Femur (tissue), 1 donor: ENCODE measurements around the gene SCUBE1.
A peak's percentile ranks its signal among the peaks of the same experiment; 100 is the strongest.

Source experiments
- DNase-seq: peaks from one replicate; pipeline ENCODE4 v3.0.0-alpha.2; 2017

Gene SCUBE1

DNA sequence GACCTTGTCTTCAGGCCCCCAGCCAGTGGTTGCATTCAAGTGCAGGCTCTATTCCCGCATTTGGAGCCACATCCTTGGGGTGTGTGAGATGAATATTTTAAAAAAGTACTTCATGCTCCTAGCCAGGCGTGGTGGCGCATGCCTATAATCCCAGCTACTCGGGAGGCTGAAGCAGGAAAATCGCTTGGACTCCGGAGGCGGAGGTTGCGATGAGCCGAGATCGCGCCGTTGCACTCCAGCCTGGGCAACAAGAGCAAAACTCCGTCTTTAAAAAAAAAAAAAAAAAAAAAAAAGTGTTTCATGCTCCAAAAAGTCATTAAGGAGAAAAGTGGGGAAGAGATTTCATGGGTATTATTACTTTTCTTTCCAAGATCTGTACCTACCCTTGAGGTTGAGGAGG lies 18.0 kb downstream of the SCUBE1 start:
- no peak for DNase-seq

DNA sequence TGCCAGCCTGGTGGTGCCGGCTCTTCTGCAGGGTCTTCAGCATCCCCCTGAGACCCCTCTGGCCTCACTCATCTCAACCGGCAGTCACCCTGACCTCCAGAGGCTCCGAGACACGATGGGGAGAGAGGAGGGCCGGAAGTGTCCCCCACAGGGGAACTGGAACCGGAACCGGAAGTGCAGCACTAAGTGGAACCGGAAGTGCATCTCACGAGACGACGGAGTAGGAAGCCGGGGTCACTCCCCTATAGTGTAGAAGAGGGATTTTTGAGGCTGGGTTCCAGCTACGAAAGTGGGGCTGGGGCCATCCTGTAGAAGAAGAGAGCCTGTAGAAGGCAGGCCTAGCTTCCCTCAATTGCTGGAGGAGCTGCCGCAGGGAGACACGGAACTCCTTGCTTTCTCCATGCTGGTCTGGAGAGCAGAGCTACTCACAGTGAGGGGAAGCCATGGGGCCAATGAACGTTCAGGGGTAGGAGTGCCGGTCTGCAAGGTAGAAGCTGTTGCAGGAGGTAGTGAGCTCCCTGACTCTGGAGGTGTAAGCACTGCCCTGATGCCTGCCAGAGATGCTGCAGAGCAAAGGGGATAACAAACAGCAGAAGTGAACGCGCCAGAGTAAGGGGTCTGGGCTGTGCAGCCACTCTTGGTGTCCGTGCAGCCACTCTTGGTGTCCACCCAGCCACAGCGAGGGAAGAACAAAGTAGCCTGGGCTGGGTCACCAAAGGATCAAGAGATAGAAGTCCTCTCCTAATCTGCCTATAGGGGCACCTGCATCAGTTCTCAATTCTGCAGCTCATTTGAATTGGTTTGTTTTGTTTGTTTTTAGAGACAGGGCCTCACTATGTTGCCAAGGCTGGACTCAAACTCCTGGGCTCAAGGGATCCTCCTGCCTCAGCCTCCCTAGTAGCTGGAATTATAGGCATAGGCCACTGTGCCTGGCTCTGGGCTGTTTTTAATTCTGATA lies 21.9 kb downstream of the SCUBE1 start:
- no peak for DNase-seq

DNA sequence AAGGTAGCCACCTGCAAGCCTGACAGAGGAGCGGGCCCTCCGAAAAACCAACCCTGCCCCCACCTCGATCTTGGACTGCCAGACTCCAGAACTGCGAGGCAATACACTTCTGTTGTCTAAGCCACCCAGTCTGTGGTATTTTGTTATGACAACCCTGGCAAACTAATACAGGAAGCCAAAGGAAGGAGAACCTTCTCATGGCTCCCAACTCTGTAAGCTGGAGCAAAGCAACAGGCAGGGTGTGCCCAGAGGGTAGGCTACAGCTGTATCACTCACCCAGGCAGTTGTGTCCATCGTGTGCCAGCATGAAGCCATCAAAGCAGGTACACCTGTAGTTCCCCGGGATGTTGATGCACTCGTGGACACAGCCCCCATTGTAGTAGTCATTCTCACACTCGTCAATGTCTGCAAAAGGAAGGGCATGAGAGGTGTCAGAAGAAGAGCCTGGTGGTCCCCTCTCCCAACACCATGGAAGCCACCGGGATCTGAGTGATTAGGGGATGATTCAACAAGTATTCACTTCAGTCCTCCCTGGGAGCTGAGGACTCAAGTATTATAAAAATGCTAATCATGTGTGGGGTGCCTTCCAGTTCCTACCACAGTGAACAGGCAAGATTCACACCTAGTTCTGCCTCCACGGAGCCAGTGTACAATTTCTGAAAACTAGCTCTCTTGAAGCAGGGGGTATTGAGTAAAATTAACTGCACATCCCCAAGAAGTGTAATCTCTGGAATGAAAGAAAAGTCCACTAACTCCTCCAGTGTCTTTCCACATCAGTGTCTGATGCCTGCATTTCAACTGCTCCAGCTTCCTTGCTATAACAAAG lies 23.3 kb downstream of the SCUBE1 start:
- DNase-seq, result no peak

DNA sequence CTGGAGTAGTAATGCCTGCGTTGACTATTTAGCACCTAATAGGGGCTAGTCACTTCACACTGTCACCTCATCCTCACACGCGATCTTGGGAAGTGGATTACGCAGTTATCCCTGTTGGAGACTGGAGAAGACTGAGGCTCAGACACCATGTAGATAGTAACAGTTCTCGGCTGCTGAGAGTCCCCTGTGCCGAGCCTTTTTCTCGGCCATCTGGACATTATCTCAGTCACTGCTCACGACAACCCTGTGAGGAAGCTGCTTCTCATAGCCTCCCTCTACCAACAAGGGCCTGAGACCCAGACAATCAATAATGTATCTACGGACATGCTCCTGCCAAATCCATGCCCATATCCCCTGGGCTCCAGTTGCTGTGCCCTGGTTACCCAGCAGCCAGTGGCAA lies 25.9 kb downstream of the SCUBE1 start:
- DNase-seq, result no peak

DNA sequence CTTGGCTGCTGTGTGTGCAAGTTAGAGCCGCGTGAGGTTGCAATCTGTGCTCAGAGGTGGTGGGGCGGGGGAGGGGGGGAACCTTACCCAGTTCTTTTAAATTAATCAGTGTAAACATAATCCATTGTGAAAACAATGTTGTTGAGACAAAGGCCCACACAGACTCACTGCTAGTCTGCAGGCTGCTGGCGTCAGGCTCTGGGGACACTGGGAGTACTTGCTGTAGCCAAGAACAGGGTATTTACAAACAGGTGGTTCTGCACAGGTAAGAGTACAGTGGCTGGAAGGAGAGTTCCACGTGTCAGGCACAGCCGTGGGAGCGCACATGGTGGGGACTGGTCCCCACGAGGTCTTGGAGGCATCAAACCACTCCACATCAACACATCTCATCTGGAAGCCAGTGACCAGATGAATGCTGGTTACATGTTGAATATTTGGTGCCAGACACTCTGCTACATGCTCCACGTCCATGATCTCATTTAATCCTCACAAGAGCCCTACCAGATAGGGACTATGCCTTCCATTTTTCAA lies 27.4 kb downstream of the SCUBE1 start:
- no peak for DNase-seq

DNA sequence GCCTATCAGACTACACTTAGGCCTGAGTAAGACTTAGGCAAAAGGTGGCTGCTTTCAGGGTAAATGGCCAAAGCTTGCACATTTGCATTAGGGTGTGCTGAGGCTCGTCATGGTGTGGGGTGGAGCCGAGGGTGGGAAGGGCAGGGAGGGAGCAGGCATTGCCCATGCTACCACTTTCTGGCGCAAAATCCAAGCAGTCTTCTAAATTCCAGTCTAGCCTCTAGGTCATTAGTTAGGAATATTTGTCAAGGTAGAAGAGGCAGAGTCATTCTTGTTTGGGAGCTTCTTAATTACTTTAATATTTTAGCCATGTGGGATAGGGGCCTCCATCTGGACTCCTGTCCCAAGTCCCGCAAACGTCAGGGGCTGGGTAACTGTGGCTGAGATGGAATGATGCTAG lies 28.6 kb downstream of the SCUBE1 start:
- no peak for DNase-seq

DNA sequence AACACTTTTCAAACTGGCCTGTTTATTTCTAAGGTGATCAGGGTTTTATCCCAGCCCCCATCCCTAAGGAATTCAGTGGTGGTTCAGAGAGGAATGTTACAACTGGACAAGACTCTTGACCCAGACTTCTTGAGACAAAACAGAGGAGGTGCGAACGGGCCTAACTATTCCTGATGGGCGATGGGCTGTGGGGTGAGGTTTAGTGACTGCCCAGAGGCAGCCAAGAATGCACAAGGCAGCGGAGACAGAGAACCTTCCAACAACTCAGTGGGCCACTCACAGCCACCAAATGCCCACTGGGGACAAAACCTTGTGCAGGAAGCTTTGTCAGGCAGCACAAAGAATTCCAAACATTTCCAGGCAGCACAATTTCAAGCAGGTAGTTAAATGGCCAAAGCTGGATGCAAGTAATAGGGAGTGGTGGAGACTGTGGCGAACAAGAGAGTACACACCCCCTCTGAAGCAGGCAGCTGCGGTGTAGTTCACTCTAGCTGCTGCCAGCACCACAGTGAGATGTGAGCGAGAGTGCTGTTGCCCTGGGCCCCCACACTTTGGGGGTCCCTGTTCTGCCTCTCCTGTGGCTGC lies 29.2 kb downstream of the SCUBE1 start:
- no peak for DNase-seq

DNA sequence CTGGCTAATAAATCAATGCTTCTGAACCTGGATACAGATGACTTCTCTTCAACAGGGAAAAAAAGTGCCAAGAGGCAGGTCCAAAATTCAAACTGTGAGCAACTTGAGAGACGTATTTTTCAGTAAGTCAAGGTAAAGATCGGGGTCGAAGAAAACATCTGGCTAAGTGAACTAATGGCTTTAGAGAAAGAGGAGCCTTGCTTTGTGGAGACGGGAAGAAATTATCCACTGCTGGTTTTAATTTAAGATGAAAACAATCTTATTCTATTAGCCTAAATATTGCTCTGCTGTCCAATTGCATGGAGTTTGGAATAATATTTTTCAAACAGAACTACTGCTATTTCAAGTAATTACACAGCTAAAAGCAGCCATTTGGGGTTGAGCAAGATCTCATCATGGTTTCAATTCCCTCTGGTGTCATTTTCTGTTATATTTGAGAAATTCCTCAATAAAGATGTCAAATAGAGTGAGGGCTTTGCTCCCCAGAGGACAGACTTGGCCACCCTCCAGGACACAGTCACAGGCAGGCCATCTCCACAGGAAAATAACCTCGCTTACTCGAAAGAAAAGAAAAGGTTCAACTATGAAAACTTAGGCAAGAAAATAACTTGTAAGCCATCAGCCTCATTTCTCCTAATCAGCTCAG lies 29.8 kb downstream of the SCUBE1 start:
- DNase-seq, result peak; percentile 69

DNA sequence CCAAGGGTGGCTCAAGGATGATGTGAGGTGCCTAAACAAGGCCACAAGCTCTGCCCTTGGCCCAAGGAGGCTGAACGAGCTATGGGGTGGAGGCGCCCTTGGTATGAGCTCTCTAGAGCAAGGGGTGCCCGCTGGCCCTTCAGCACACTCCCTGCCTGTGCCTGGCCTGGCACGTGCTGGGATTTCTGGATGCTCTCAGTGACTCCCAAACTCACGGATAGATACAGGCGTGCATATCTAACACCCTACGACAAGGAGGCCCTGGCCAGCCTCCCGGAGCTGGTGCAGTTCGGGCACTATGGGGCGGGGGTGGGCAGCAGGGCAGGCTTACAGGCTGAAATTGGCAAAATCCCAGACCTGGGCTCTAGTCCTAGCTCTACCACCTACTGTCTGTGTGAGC lies 30.6 kb downstream of the SCUBE1 start:
- no peak for DNase-seq

DNA sequence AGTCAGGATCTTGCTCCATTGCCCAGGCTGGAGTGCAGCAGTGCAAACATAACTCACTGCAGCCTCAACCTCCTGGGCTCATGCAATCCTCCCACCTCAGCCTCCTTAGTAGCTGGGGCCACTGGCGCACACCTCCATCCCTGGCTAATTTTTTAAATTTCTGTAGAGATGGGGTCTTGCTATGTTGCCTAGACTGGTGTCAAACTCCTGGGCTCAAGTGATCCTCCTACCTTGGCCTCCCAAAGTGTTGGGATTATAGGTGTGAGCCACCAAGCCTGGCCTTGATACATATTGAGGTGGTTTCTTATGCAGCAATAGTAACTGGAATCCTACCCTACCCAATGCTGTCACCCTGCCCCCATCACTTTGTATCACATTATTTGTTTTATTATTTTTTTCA lies 32.4 kb downstream of the SCUBE1 start:
- DNase-seq, result no peak

DNA sequence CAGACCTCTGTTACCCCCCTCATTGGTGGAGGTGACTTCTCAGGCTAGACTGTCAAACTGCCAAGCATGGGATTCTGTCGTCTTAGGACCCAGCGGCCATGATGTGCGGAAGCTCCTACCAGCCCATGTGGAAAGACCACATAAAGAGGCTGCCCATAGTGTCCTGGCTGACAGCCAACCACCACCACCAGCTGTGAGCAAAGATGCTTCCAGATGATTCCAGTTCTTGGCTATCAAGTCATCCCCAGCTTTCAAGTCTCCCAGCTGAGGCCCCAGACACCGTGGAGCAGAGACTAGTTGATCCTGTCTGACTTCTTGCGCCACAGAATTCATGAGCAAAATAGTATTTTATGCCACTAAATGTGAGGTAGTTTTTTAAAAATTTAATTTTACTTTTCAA lies 32.9 kb downstream of the SCUBE1 start:
- no peak for DNase-seq

DNA sequence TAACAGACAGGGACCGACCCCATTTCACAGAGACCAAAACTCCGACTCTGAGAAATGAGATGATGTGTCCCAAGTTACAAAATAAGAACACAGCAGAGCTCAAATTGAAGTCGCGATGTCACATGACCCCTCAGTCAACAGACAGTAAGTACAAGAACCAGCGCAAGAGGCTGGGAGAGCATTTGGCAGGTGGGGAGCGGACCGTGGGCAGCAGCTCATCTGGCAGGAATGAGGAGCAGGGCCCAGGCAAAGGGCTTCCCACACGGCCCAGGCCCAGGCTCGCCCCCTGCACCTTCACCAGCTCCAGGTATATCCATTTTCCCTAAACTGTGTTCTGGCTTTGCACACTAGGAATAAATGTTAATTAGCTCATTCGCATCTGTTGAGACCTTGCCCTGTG lies 34.3 kb downstream of the SCUBE1 start:
- DNase-seq, result no peak

DNA sequence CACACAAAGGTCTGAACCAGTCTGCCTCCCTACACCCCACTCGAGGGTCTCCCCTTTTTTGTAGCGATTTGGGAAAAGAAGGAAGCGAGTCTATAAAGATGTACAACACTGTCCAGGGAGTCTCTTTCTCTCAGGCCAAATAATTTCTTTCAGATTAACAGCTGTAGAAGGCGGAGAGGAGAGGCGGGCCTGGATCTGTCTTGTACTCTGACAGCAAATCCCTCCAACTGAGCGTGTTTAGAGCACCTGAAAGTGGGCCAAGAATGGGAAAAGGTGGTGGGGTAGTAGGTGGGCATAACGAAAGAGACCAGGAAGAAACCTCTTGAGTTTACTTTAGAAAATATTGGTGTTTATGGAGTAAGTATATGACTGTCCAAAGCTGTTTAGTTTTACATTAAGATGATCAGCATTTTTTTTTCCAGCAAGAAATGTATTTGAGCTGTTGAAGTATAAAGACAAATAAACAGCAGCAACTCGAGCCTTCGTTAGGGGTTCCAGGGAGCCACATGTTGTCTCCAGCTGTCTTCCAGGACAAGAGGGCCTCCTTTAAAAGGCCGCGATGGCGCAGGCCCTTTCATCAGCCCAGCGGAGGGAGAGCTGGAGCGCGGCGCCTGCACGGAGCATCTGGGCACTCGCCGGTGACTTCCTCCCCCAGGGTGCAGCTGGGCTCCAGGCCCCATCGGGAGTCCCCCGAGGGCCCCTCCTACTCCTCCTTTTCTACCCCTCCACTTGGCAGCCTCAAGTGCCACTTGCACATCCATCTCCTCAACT lies 34.9 kb downstream of the SCUBE1 start:
- DNase-seq, result no peak

DNA sequence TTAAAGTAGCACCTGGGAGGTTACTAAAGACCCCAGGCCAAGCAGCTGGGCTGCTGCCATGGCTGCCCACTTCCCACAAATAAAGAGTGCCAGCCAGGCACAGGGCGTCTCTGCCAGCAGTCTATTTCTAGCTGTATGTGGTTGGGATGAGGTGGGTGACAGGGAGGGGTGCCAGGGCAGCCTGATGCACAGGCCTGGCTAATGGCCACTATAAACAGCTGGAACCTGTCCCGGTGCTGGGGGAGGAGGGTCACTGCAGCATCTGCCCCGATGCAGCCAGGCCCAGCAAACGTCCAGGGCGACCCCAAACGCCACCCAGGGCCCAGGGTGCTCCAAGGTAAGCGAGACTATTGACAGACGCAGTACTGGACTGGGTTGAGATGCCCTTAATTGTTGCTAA lies 37.4 kb downstream of the SCUBE1 start:
- no peak for DNase-seq

DNA sequence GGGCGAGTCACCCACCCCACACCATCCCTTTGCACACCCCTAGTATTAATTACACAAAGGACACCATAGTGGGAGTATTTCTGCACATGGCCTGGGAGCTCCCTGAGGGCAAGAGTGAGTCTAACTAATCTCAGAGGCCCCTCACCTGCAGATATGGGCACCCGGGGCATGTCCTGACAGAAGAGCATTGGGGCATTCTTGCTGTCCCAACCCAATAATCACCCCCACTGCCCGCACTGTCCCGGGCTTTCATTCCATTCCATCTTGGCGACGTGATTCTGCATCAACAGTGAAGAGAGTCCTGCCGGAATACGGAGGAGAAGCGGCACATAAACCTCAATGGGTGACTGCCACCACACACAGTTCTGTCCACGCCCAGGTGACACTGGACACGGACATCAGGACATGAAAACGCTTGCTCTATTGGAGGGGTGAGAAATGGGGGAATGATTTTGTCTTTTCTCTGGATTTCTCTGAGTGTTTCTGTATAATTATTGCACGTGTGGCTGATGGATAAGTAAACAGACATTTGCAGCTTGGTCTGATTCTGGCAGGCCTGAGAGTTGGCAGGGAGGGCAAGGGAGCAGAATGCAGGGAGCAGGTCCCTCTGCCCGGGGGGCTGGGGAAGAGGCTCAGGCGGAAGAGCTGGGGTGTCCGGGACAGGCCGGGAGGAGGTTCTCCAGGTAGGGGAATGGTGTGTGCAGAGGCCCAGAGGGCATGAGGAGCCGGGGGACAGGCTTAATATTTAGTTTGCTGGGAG lies 38.2 kb downstream of the SCUBE1 start:
- DNase-seq, result no peak

DNA sequence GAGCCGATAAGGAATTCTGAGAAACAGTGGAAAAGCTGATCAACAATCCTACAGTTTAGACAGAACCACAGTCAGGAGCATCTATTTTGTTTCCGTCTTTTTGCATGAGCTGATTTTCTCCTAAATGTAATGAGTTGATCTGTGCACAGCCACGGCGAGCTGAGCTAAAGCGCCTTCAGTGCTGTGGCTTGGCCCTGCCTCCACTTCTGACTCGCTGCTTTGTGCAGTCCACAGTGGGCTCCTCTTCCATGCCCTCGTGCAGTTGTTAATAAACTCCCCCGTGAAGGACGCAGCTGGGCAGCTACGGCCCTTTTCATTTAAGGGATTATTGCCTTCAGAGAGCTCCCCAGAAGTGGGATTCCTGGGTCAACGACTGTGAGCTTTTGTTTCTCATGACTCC lies 39.4 kb downstream of the SCUBE1 start:
- no peak for DNase-seq

DNA sequence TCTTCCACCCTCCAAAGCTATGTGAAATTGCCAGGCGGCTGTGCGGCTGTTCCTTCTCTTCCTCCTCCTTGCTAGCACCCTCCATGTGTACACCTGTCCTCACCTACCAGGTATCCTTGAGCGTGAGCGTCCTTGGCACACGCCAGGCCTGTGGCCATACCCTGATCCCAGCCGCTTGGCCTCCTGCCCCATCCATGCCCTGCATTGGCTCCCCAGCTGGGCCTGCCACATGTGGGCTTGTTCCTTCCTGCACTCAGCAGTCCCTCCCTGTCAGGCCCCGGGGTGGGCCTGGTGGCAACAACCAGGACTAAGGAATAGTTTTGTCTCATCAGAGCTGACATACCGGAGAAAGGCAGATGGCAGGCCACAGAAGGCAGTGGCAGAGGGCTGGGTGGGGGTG lies 40.0 kb downstream of the SCUBE1 start:
- DNase-seq, result no peak

DNA sequence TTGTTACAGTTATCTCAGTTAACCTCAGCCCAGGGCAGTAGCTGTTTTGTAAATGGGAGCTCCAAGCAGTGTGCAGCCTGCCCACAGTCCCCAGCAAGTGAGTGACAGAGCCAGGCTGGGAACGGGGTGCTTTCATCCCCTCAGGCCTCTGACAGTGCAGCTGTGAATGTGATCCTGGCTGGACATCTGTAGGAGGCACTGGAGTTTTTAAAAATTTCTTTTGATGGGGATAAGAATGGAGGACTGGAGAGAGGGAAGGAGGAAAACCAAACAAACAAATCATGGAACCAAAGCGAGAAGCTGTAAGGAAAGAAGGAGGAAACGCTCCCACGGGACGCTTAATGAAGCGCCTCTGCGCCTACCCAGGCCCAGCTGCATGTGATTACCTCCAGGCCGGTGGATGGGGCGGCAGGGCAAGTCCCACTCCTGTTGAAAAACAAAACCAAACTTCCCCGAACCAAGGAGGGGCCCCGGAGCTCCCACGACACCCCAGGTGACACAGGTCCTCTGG lies 40.6 kb downstream of the SCUBE1 start:
- no peak for DNase-seq

DNA sequence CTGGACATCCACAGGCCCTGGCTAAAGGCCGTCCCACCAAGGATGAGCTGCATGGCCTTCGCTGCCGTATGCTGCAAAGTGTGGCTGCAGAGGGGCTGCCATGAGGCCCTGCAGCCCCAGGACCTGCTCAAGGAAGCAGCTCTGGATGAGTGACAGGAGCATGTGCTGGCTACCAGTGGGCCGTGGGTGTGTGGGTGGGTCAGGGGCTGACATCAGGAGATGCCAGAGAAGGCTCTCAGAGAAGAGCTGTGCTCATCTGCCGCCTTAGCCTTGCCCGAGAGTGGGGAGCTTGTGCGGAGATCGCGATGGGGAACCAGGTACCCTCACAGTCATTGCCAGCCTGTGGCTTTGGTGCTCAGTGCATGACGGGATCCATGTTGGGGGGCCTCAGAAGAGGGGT lies 41.3 kb downstream of the SCUBE1 start:
- no peak for DNase-seq

DNA sequence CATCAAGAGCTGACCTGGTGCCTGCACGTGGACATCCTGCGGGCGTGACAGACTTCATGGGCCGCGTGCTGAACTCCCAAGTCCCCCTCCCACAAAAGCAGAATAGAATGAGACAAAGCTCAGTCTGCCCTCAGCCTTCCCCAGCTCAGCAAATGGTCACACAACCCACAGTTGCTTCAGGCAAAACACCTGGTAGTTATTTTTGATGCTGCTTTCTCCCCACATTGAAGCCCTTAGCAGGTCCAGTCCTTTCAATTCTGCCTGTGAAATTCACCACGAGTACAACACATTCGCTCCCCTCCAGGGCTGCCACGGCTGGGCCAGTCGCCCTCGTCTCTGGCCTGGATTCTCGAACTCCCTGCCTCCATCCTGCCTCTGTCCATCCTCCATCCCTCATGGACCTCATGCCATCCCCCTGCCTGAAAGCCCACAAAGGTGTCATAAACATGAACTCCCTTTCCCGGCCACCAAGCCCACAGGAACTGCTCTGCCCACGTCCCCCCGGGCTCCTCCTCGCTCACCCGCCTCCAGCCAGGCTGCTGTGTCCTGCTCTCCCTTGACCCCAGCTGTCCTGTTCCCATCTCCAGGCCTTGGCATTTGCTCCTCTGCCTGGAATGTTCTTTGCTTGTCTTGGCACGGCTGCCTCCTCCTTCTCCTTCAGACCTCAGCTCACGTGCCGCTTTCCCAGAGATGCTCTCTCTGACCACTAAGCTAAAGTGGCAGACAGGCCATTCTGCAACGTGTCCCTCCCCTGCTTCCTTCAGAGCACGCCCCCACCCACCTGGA lies 42.1 kb downstream of the SCUBE1 start:
- no peak for DNase-seq
